HG02943 (cell line): ENCODE results near the gene CDH6.

Experiments used
- ATAC-seq: cut with Tn5 transposase; IDR thresholded peaks from one replicate; pipeline ENCODE4 v1.9.1; 2021; ENCODE audit warnings: mild to moderate bottlenecking, low read depth, moderate library complexity; ENCODE audit not compliant: unreplicated experiment

Gene CDH6

GRCh38 chr5:31364881-31365636, 171.6 kb downstream of the CDH6 start:
- ATAC-seq = no peak

DNA sequence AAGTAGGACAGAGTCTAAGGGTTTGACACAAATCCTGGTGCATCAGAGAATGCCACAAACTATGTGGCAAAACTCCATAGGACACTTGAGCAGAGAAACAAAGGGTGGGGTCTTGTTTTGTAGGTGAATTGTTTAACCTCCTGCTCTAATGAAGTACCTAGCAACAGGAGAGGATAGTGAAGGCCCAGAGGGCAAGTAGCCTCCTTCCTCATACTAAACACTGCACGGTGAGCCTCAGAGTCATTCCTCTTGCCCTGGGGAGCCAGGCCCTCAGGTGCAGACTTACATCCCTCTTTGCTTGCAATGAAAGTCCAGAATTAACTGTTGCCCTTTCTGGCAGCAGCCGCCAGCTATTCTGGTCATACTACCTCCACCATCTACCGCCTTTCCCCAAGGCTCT, 172.3 kb downstream of the CDH6 start:
- ATAC-seq = no peak

GRCh38 chr5:31366941-31367340, 173.5 kb downstream of the CDH6 start:
- ATAC-seq = no peak

DNA sequence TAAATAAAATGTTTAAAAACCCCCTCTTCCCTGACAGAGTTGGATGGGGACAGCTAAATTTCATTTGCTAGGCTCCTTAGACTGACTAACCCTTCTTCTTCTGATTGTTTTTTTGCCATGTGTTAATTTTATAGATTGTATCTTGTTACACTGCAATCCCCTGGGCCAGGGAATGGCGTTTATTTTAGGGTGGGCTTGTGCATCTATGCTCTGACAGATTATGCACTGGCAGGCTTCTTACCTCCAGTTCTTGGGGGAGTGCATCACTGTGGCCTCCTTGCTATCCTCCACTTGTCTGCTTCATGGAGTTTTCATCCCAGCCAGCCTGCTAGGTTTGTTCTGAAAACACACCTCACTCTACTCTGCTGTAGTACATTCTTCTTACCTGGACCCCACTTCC, 178.6 kb downstream of the CDH6 start:
- no peak for ATAC-seq

DNA sequence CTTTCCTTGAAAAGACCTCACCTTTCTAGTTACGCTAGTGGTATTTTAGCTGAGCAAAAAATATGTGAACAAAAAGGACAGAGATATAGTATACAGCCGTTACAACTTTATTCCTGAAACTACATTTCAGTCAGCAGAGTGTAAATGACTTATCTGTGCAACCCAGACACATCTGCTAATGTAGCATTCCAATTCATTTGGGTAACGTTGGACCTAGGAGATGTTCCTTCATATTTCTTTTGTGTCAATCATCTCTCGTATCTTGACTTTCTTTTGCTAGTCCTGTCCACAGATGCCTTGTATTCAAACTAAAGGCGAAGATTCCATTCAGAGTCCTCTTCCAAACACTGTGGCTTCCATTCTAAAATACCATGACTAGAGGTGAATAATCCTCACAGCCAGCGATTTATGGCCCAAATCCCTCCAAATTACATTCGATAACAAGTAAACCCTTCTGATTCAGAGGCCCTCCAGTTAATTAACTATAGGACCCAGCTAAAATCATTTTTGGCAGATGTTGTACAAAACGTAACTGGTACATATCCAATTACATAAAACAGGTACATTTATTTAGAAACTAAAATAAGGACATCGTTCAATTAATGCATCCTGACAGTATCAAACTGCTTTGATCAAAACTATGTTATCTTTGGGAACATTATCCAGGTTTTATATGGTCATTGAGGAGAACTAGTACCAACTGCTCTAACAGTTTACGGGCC, 182.7 kb downstream of the CDH6 start:
- no peak for ATAC-seq

DNA sequence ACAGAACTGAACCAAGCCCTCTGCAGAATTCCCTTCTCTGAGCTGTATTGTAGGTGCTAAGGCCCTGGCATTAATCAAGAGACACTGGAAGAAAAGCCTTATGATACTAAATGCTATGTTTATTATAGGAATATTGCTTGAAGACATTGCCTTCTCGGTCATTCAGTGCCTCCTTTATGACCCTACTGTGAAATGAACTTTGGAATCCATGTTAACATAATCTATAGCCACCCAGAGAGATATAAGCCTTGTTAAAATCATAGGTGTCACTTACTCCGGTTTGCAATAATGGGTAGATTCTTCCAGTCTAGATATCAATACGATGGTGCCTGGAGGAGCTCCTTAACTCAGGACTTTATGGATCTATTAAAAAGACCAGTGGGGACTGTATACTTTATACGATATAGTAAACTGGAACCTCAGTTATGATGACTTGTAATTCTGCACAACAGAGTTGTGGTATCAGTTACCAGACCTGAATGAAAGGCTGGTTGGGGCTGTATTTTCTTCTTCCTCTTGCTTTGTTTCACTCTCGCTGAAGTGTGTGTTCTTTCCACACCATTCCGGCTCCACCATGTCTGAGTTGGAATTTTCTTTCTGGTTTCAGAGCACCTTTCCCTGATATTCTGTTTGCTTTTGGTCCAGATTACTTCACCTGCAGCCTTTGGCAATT, 183.9 kb downstream of the CDH6 start:
- no peak for ATAC-seq

DNA sequence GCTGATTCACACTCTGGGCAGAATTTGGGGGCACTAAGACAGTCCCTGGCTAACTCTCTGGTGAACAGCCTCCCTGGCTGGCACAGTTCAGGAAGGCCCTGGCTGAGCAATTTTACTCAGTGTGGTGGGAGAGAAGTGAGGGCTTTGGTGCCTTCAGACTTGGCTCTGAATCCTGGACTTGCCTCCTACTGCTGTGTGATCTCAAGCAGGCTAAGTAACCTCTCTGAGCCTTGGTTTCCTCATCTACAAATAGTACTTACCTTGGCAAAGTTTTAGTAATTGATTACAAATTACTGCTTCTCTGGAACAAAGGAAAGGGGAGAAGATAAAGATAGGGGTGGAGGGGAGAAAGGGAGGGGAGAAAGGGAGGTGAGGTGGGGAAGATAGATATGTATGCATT, 184.7 kb downstream of the CDH6 start:
- no peak for ATAC-seq
